ENCODE results near the gene PITPNC1. TPM values are rescaled to one million over a fixed set of nuclear protein-coding genes. Genes with fewer than 3 reads are reported as not detected.
"Not testable (repeated sequence)": the region's sequence is repeated elsewhere in the genome, so short reads cannot be mapped to it uniquely, and the experiment has no call there.

PITPNC1 gene
- polyA plus RNA-seq, 12 donors = 8.8 to 23.8 (median 13.2) TPM; not detected in 1

DNA sequence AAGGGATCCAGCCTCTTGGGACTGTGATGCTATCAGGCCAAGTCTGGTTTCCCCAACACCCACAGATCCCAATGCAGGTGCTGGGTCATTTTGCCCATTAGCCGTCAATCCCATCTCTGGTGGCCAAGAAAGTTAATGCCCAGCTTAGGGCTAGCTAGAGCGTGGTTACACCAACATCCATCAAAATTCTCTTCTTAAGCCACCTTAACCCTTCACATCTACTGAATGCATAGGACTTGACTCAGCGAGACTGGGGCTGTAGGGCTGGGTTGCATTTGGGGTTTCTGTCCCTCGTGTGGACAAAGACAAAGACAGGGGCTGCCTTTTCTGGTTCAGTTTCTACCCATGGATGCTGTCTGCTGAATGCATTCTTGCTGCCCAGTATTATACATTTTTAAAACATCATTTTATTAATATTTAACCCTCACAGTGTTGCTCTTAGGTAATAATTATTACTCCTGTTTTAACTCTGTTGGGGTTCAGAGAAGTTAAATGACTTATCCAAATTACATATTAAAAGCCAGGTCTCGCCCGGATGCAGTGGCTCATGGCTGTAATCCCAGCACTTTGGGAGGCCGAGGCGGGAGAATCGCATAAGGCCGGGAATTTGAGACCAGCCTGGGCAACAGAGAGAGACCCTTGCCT, 199.5 kb downstream of the PITPNC1 start:
- DNase-seq = no peak

- no peak for DNase-seq
Observed at GRCh38 chr17:67577429-67578141, 200.5 kb downstream of the PITPNC1 start.

DNA sequence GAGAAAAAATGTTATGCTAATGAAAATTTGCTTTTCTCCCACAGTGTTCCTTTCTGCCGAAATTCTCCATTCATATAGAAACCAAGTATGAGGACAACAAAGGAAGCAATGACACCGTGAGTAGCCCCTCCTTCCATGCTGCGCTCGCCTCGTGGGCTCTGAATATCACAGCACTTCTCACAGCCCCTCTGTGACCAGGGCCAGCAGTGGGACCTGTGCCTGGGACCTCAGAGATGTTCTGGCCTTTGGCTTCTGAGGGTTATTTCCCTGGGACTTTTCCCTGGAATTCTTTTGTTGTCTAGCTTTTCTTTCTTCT, 201.0 kb downstream of the PITPNC1 start:
- DNase-seq = no peak

GRCh38 chr17:67578679-67579405, 201.8 kb downstream of the PITPNC1 start:
- DNase-seq = not testable (repeated sequence)

- DNase-seq = no peak
Observed at GRCh38 chr17:67582673-67583081, 205.6 kb downstream of the PITPNC1 start.

DNA sequence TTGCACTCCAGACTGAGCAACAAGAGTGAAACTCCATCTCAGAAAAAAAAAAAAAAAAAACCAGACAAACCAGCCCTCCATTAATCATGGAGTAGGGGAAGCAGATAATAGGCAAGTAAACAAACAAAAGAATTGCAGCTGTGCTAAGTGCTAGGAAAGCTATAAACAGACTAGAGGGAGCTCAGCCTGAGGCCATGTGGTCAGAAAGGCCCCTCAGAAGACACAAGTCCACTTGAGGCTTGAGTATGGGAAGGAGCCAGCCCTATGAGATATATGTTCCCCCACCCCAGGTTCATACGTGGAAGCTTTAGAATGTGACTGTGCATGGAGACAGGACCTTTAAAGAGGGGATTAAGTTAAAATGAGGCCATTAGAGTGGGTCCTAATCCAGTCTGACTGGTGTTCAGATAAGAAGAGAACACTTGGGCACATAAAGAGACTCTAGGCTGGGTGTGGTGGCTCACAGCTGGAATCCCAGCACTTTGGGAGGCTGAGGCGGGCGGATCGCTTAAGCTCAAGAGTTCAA, 208.1 kb downstream of the PITPNC1 start:
- no peak for DNase-seq

DNA sequence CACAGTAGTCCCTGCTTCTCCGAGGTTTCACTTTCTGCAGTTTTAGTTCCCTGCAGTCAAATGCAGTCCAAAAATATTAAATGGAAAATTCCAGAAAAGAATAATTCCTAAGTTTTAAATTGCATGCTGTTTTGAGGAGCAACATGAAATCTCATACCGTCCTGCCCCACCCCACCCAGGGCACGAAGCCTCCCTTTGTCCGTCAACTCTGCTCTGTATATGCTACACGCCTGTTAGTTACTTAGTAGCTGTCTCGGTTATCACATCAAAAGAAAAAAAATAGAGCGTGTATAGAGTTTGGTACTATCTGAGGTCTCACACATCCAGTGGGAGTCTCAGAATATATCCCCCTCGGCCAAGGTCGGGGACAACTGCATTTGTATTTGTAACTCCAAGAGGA, 211.2 kb downstream of the PITPNC1 start:
- no peak for DNase-seq

- DNase-seq = no peak
Observed at GRCh38 chr17:67594115-67594880, 217.2 kb downstream of the PITPNC1 start.

- no peak for DNase-seq
Observed at GRCh38 chr17:67600408-67600807, 223.3 kb downstream of the PITPNC1 start.

GRCh38 chr17:67601897-67602296, 224.8 kb downstream of the PITPNC1 start:
- no peak for DNase-seq

- DNase-seq = no peak
Observed at GRCh38 chr17:67602444-67602843, 225.4 kb downstream of the PITPNC1 start.

- no peak for DNase-seq
Observed at GRCh38 chr17:67602974-67603373, 225.9 kb downstream of the PITPNC1 start.

DNA sequence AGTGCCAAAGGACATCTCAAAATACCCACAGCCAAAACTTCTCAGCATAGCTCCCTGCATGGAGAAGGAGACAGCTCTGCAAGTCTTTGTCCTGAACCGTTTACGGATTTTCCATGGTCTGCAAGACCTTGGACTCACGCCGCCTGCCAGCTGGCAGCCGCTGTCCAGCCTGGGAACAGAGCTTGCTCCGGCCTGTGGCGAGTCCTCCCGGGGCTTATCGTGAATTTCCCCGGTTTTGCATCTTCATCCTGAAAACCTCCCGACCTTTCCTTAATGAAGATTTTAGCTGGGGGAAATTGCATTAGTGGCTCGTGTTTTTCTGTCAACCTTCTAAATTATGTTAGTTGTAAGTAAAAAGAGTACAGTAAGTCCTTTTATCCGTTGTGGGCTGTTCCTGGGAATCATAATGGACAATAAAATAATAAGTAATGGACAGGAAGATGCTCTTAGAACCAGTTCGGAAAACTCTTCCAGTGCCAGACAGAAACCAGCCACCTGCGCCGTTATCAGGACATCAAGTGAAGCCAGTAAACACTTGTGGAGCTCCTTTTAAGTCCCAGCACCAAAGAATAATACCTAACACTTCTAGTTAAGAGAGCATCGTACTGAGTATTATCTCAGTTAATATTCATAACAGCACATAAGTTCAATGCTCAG, 228.3 kb downstream of the PITPNC1 start:
- DNase-seq = peak; percentile 76

DNA sequence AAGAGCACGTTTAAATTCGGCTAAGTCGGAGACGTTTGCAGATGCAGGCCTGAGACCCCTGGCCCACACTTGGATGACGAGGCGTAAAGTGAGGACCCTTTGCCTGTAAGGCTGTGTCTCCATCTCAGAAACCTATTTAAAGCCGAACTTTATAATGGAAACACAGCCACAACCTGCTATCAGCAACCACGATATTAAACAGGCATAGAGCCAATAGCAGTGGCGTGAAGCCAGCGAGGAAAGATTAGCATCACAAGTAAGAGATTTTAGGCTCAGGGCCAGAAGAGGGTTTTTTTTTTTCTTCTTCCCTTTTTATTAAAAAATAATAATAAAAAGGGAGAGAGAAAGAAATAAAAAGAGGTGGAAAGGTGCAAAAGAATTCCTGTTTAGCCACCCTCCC, 229.4 kb downstream of the PITPNC1 start:
- no peak for DNase-seq

DNA sequence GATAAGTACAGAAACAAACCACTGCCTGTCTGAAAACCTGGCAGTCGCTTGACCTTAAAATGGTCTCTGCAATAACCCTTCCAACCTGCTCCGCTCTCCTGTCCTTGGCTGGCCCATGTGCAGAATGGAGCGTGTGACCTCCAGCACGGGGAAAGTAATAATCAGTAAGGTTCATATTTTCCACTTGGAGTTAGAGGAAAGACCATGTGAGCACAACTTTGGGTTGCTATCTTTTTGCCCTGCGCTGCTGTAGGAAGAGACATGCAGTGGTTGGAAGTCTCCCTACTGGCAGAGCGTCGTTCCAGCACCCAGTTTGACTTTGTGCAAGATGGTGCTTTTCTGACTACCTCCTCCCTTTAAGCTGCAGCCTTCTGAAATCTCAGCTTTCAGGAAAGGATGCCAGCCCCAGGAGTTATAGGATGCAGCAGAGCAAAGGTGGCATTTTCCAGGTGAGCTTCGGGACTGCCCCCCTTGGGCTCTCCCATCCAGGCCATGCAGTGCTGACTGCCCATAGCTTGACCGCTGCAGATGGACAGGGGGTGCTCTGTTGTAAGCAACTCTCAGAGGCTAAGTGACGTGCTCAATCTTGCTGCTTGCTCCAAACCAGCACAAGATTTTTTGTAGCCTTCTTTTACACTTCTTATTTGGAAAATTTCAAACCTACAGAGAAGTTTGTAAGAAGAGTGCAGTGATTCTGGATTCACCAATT, 230.0 kb downstream of the PITPNC1 start:
- DNase-seq = no peak

- no peak for DNase-seq
Observed at GRCh38 chr17:67610061-67610460, 233.0 kb downstream of the PITPNC1 start.

GRCh38 chr17:67613961-67614360, 236.9 kb downstream of the PITPNC1 start:
- no peak for DNase-seq

- DNase-seq = no peak
Observed at GRCh38 chr17:67615011-67615561, 238.0 kb downstream of the PITPNC1 start.

GRCh38 chr17:67615736-67616135, 238.7 kb downstream of the PITPNC1 start:
- no peak for DNase-seq

DNA sequence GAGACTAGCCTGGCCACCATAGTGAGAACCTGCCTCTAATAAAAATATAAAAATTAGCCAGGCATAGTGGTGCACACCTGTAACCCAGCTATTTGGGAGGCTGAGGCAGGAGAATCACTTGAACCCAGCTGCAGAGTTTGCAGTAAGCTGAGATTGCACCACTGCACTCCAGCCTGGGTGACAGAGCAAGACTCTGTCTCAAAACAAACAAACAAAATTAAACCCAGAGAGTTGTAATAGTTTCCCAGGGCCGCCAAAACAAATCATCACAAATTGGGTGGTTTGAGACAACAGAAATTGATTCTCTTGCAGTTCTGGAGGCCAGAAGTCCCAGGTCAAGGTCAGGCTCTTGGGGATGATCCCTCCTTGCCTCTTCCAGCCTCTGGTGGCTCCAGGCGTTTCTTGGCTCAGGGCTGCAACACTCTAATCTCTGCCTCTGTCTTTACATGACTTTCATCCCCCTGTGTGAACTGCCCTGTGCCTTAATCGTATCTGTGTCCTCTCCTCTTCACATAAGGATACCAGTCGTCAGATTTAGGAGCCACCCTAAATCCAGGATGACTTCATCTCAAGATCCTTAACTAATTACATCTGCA, 240.3 kb downstream of the PITPNC1 start:
- no peak for DNase-seq
